ENCODE data around the gene C9orf40.
A peak's percentile ranks its signal among the peaks of the same experiment; 100 is the strongest.

Gene C9orf40

DNA sequence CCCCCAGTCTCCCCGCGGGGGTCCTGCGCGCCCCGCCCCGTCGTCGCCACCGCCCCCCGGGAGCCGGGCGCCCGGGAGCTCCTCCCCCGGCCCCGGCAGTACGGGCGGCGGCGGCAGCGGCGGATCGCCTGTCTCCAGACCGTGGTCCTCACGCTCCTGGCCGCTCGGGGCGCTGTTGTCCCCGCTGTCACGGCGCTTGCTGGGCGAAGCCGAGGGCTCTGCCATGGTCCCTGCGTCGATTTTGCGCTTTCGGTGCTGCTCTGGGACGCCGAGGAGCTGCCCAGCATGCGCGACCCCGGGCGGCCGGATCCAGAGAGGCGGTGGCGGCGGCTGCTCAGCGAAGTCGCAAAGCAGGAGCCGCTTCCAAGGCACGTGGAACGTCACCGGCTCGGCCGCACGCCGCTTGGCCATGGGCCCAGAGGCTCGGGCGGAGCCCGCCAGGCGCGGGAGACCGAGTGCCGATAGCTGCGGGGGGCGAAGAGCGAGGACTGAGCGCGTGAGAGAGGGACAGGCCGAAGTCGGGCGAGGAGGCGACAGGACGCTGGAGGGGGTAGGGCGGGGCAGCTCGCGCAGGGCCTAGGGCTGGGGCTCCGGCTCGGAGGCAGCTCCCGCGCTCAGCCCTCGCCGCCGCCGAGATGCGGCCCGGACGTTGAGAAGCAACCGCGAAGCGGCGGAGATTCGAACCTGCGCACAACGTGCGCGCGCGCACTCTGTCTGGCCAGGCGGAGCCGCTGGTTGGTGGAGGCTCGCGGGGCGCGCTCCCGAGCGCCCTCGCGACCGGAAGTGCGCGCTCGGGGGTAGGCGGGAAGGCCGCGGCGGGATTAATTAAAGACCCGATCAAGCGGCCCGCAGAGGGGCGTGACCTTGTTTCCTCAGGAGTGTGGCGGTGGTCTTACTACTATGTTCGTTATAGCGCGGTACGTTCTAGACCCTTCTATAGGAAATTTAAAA lies at the start of gene C9orf40:
Gene C9orf40 (minus strand): TSS at position 712 of the 951 bp plus-strand sequence. CDS start 301 bp downstream, at position 411.
- Histone ChIP-seq H3K27me3 (ENCODE audit: insufficient read depth, insufficient read length) (no peaks in the 10 kb centered on the region), H3K4me3 (ENCODE audit: insufficient read length, low read depth) (peak within 1 kb of the TSS; percentile 93), H3K9ac (ENCODE audit: insufficient read length, low read depth) (peak within 1 kb of the TSS; percentile 97), H3K4me1 (ENCODE audit: insufficient read depth, insufficient read length) (no peaks in the 10 kb centered on the region), H3K36me3 (ENCODE audit: insufficient read depth, insufficient read length, low read length) (peaks cover 4% of the 10 kb centered on the region), H3K9me3 (ENCODE audit: insufficient read depth, low read length) (no peaks in the 10 kb centered on the region)
- TF ChIP-seq YY1 (IDR thresholded peaks at IDR 0.05; ENCODE audit: insufficient read depth, insufficient read length) (no peak), ZNF274 (IDR thresholded peaks at IDR 0.05; ENCODE audit: low read depth, low read length) (no peak), SUZ12 (IDR thresholded peaks at IDR 0.05; ENCODE audit: extremely low read depth, insufficient read depth, insufficient read length) (no peak)
- DNase-seq (ENCODE audit: low read depth, low spot score): peak; percentile 87

GRCh38 chr9:75001719-75002421 lies 49.2 kb upstream of the C9orf40 start:
- Histone ChIP-seq H3K36me3 (ENCODE audit: insufficient read depth, insufficient read length, low read length) (peaks cover 15% of the 10 kb centered on the region), H3K4me1 (ENCODE audit: insufficient read depth, insufficient read length) (no peaks in the 10 kb centered on the region), H3K9me3 (ENCODE audit: insufficient read depth, low read length) (no peaks in the 10 kb centered on the region), H3K4me3 (ENCODE audit: insufficient read length, low read depth) (no peak overlapping the region), H3K9ac (ENCODE audit: insufficient read length, low read depth) (no peak overlapping the region), H3K27me3 (ENCODE audit: insufficient read depth, insufficient read length) (no peaks in the 10 kb centered on the region)
- peak; percentile 78 for DNase-seq (ENCODE audit: low read depth, low spot score)
- TF ChIP-seq YY1 (IDR thresholded peaks at IDR 0.05; ENCODE audit: insufficient read depth, insufficient read length): no peak
- TF ChIP-seq SUZ12 (IDR thresholded peaks at IDR 0.05; ENCODE audit: extremely low read depth, insufficient read depth, insufficient read length): no peak

DNA sequence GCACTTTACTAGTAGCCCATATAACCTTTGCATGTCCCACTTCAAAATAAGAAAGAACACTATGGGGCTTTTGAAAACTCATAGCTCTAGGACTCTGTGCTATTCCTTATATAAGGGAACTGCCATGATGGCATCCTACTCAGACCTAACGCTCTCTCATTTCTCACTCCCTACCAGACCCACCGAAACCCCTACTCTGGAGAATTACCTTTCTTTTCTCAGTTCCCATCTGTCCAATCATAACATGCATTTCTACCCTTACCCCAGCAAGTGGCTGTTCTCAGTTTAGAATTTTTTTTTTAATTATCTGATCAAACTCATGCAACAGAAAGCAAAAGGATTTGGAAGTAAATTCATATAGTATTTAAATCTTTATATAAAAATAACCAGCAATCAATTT lies 48.1 kb upstream of the C9orf40 start:
- no peaks in the 10 kb centered on the region for H3K9me3 ChIP-seq (ENCODE audit: insufficient read depth, low read length)
- H3K27me3 ChIP-seq (ENCODE audit: insufficient read depth, insufficient read length): no peaks in the 10 kb centered on the region
- no peak overlapping the region for H3K9ac ChIP-seq (ENCODE audit: insufficient read length, low read depth)
- no peak for DNase-seq (ENCODE audit: low read depth, low spot score)
- TF ChIP-seq YY1 (IDR thresholded peaks at IDR 0.05; ENCODE audit: insufficient read depth, insufficient read length): no peak
- TF ChIP-seq SUZ12 (IDR thresholded peaks at IDR 0.05; ENCODE audit: extremely low read depth, insufficient read depth, insufficient read length): no peak
- TF ChIP-seq ZNF274 (IDR thresholded peaks at IDR 0.05; ENCODE audit: low read depth, low read length): no peak
- H3K36me3 ChIP-seq (ENCODE audit: insufficient read depth, insufficient read length, low read length): peaks cover 24% of the 10 kb centered on the region
- no peaks in the 10 kb centered on the region for H3K4me1 ChIP-seq (ENCODE audit: insufficient read depth, insufficient read length)
- no peak overlapping the region for H3K4me3 ChIP-seq (ENCODE audit: insufficient read length, low read depth)

- H3K27me3 ChIP-seq (ENCODE audit: insufficient read depth, insufficient read length): no peaks in the 10 kb centered on the region
Measured at GRCh38 chr9:74985041-74985440, 32.3 kb upstream of the C9orf40 start.

GRCh38 chr9:74983709-74984108 lies 31.0 kb upstream of the C9orf40 start:
- DNase-seq (ENCODE audit: low read depth, low spot score): no peak
- no peaks in the 10 kb centered on the region for H3K4me1 ChIP-seq (ENCODE audit: insufficient read depth, insufficient read length)
- H3K27me3 ChIP-seq (ENCODE audit: insufficient read depth, insufficient read length): no peaks in the 10 kb centered on the region
- no peaks in the 10 kb centered on the region for H3K9me3 ChIP-seq (ENCODE audit: insufficient read depth, low read length)
- H3K9ac ChIP-seq (ENCODE audit: insufficient read length, low read depth): no peak overlapping the region
- no peak overlapping the region for H3K4me3 ChIP-seq (ENCODE audit: insufficient read length, low read depth)
- peaks cover 28% of the 10 kb centered on the region for H3K36me3 ChIP-seq (ENCODE audit: insufficient read depth, insufficient read length, low read length)
- no peak for TF ChIP-seq SUZ12 (IDR thresholded peaks at IDR 0.05; ENCODE audit: extremely low read depth, insufficient read depth, insufficient read length)
- TF ChIP-seq YY1 (IDR thresholded peaks at IDR 0.05; ENCODE audit: insufficient read depth, insufficient read length): no peak
- no peak for TF ChIP-seq ZNF274 (IDR thresholded peaks at IDR 0.05; ENCODE audit: low read depth, low read length)

More at GRCh38 chr9:74985041-74985440, 32.3 kb upstream of the C9orf40 start:
- H3K9me3 ChIP-seq (ENCODE audit: insufficient read depth, low read length): no peaks in the 10 kb centered on the region
- no peak for DNase-seq (ENCODE audit: low read depth, low spot score)
- H3K9ac ChIP-seq (ENCODE audit: insufficient read length, low read depth): no peak overlapping the region
- H3K36me3 ChIP-seq (ENCODE audit: insufficient read depth, insufficient read length, low read length): peaks cover 30% of the 10 kb centered on the region
- H3K4me1 ChIP-seq (ENCODE audit: insufficient read depth, insufficient read length): no peaks in the 10 kb centered on the region
- no peak for TF ChIP-seq ZNF274 (IDR thresholded peaks at IDR 0.05; ENCODE audit: low read depth, low read length)
- TF ChIP-seq YY1 (IDR thresholded peaks at IDR 0.05; ENCODE audit: insufficient read depth, insufficient read length): no peak
- no peak for TF ChIP-seq SUZ12 (IDR thresholded peaks at IDR 0.05; ENCODE audit: extremely low read depth, insufficient read depth, insufficient read length)
- no peak overlapping the region for H3K4me3 ChIP-seq (ENCODE audit: insufficient read length, low read depth)

GRCh38 chr9:74979844-74980243 lies 27.1 kb upstream of the C9orf40 start:
- Histone ChIP-seq H3K9ac (ENCODE audit: insufficient read length, low read depth) (no peak overlapping the region), H3K36me3 (ENCODE audit: insufficient read depth, insufficient read length, low read length) (peaks cover 18% of the 10 kb centered on the region), H3K9me3 (ENCODE audit: insufficient read depth, low read length) (peaks cover 15% of the 10 kb centered on the region), H3K27me3 (ENCODE audit: insufficient read depth, insufficient read length) (no peaks in the 10 kb centered on the region), H3K4me1 (ENCODE audit: insufficient read depth, insufficient read length) (no peaks in the 10 kb centered on the region), H3K4me3 (ENCODE audit: insufficient read length, low read depth) (no peak overlapping the region)
- TF ChIP-seq SUZ12 (IDR thresholded peaks at IDR 0.05; ENCODE audit: extremely low read depth, insufficient read depth, insufficient read length): no peak
- no peak for DNase-seq (ENCODE audit: low read depth, low spot score)

DNA sequence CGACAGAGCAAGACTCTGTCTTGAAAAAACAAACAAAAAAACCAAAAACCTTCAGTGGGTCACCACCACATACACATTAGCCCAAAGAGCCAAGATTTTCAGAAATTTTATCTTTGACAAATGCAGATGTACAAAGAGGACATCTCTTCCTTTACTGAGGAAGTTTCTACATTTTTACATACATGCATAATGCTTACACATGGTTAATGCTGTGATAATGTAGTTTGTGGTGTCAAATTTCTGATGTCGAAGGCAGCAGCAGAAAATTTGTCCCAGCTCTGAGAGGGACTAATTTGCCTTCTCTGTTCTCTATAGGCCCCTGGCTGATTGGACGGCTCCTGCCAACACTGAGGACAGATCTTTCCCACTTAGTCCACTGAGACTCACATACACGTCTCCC lies 24.6 kb upstream of the C9orf40 start:
- Histone ChIP-seq H3K4me1 (ENCODE audit: insufficient read depth, insufficient read length) (peaks cover 5% of the 10 kb centered on the region), H3K4me3 (ENCODE audit: insufficient read length, low read depth) (no peak overlapping the region), H3K27me3 (ENCODE audit: insufficient read depth, insufficient read length) (no peaks in the 10 kb centered on the region), H3K9me3 (ENCODE audit: insufficient read depth, low read length) (peaks cover 15% of the 10 kb centered on the region), H3K9ac (ENCODE audit: insufficient read length, low read depth) (no peak overlapping the region), H3K36me3 (ENCODE audit: insufficient read depth, insufficient read length, low read length) (peaks cover 11% of the 10 kb centered on the region)
- DNase-seq (ENCODE audit: low read depth, low spot score): no peak
- TF ChIP-seq ZNF274 (IDR thresholded peaks at IDR 0.05; ENCODE audit: low read depth, low read length) (no peak), SUZ12 (IDR thresholded peaks at IDR 0.05; ENCODE audit: extremely low read depth, insufficient read depth, insufficient read length) (no peak), YY1 (IDR thresholded peaks at IDR 0.05; ENCODE audit: insufficient read depth, insufficient read length) (no peak)
